HepG2 (cell line): ENCODE measurements around the gene THRB. TPM values are rescaled to one million over a fixed set of nuclear protein-coding genes. Genes with fewer than 3 reads are reported as not detected.

Experiments used
- ATAC-seq: fragments of 200-7000 bp; cut with Tn5 transposase; 3 replicates; pipeline ENCODE4 v1.9.1; 2020; ENCODE audit warnings: mild to moderate bottlenecking, moderate library complexity
- BruUV-seq: library from RNA; stranded (reverse); fragments of 400-500 nt; replicated peaks from 2 replicates; lab custom pipeline; 2021; lab: Mats Ljungman, UMichigan
- CTCF ChIA-PET: fragments of 300-600 bp; formaldehyde crosslinking; extraction: SDS; loops from one replicate; lab custom pipeline; 2021; ENCODE audit warnings: low total read pairs, inconsistent platforms, low intra/inter-chr PET ratio; lab: Yijun Ruan, JAX
- POLR2A ChIA-PET: fragments of 350-600 bp; sonication (Branson Sonifier 250); formaldehyde crosslinking; loops from one replicate; lab custom pipeline; 2020; ENCODE audit warnings: antibody characterized with exemption, inconsistent platforms; lab: Yijun Ruan, JAX
- DNase-seq: peaks from one replicate; pipeline ENCODE4 v3.0.0-alpha.2; 2015; ENCODE audit warnings: low spot score
- FAIRE-seq: peaks from 3 replicates; lab custom pipeline; 2011; peaks lifted over from hg19 to GRCh38; lab: Jason Lieb, UNC
- H2AFZ ChIP-seq: one replicate; pipeline ENCODE4 v1.6.1; 2011; ENCODE audit warnings: low read length, inconsistent platforms
- H3K27ac ChIP-seq: fragments of 300-600 bp; 3 replicates; pipeline ENCODE4 v1.8.0; 2011; ENCODE audit warnings: mixed run types, mild to moderate bottlenecking, mixed read lengths, low read length, inconsistent platforms; ENCODE audit not compliant: insufficient read depth; ENCODE audit errors: extremely low read length
- H3K27me3 ChIP-seq, 2 experiments: fragments of 200-600 bp in 1 of 2; 2 replicates in 1 of 2; 3 replicates in 1 of 2; pipeline versions ENCODE4 v1.6.0 to v1.8.0; 2011; ENCODE audit warnings: low read length in 2 of 2, mild to moderate bottlenecking in 2 of 2, moderate library complexity in 2 of 2, inconsistent platforms in 1 of 2; ENCODE audit not compliant: insufficient read depth in 2 of 2, control insufficient read depth in 1 of 2
- H3K36me3 ChIP-seq, 2 experiments: fragments of 200-600 bp in 1 of 2; replicated peaks in 1 of 2; 2 replicates in 1 of 2; 3 replicates in 1 of 2; pipeline versions ENCODE4 v1.5.1 to v1.8.0; 2011; ENCODE audit warnings: low read length in 2 of 2, inconsistent platforms in 1 of 2; ENCODE audit not compliant: insufficient read depth in 2 of 2, control insufficient read depth in 1 of 2
- H3K4me1 ChIP-seq: 2 replicates; pipeline ENCODE4 v1.5.1; 2012; ENCODE audit warnings: low read length, inconsistent platforms; ENCODE audit not compliant: insufficient read depth
- H3K4me2 ChIP-seq: 2 replicates; pipeline ENCODE4 v1.6.0; 2011; ENCODE audit warnings: low read depth, low read length, inconsistent platforms
- H3K4me3 ChIP-seq, 3 experiments: fragments of 200-600 bp in 1 of 3; sonication (generic), shearing (Covaris generic) in 1 of 3; replicated peaks in 1 of 3; 2 replicates each; pipeline ENCODE4 v1.5.1; 2011 to 2016; ENCODE audit warnings: low read length in 3 of 3, inconsistent platforms in 2 of 3, low read depth in 2 of 3, mild to moderate bottlenecking in 2 of 3, control low read depth in 1 of 3, mixed read lengths in 1 of 3; ENCODE audit not compliant: insufficient read depth in 1 of 3
- H3K79me2 ChIP-seq: one replicate; pipeline ENCODE4 v1.6.1; 2011; ENCODE audit warnings: low read length, inconsistent platforms; ENCODE audit not compliant: insufficient read depth
- H3K9ac ChIP-seq: 2 replicates; pipeline ENCODE4 v1.6.0; 2011; ENCODE audit warnings: mild to moderate bottlenecking, low read depth, low read length, inconsistent platforms; ENCODE audit not compliant: insufficient read depth
- H3K9me3 ChIP-seq: 2 replicates; pipeline ENCODE4 v1.5.1; 2012; ENCODE audit warnings: mild to moderate bottlenecking, low read length
- H4K20me1 ChIP-seq: 2 replicates; pipeline ENCODE4 v1.6.0; 2011; ENCODE audit warnings: inconsistent platforms, mild to moderate bottlenecking, low read length, moderate library complexity; ENCODE audit not compliant: insufficient read depth
- ARID4A ChIP-seq: sonication (generic); formaldehyde crosslinking; IDR thresholded peaks from 2 replicates; pipeline ENCODE4 v1.5.0; 2020; ENCODE audit warnings: mild to moderate bottlenecking, missing genetic modification reagents, borderline replicate concordance
- ATM ChIP-seq: fragments of 450-650 bp; IDR thresholded peaks from 2 replicates; pipeline ENCODE4 v1.7.1; 2017; ENCODE audit warnings: mild to moderate bottlenecking, borderline replicate concordance
- CTCF ChIP-seq: sonication (generic); formaldehyde crosslinking; IDR thresholded peaks from 2 replicates; pipeline ENCODE4 v1.5.0; 2020; ENCODE audit warnings: mild to moderate bottlenecking, missing genetic modification reagents, moderate library complexity
- DPF2 ChIP-seq: sonication (generic); formaldehyde crosslinking; IDR thresholded peaks from 2 replicates; pipeline ENCODE4 v1.4.0; 2020; ENCODE audit warnings: mild to moderate bottlenecking, low read depth, missing genetic modification reagents, borderline replicate concordance
- HNRNPLL ChIP-seq: fragments of 200-400 bp; formaldehyde crosslinking; IDR thresholded peaks from 2 replicates; pipeline ENCODE4 v1.6.1; 2017; ENCODE audit warnings: mild to moderate bottlenecking, low read depth, low read length; ENCODE audit not compliant: poor library complexity, severe bottlenecking
- MXD1 ChIP-seq: sonication (generic); formaldehyde crosslinking; IDR thresholded peaks from 2 replicates; pipeline ENCODE4 v1.4.0; 2020; ENCODE audit warnings: mild to moderate bottlenecking, missing genetic modification reagents
- NFE2L1 ChIP-seq: sonication (generic); formaldehyde crosslinking; IDR thresholded peaks from 2 replicates; pipeline ENCODE4 v1.4.0; 2020; ENCODE audit warnings: missing genetic modification reagents, mild to moderate bottlenecking, borderline replicate concordance
- NRL ChIP-seq: sonication (generic); formaldehyde crosslinking; IDR thresholded peaks from 2 replicates; pipeline ENCODE4 v1.5.0; 2020; ENCODE audit warnings: missing genetic modification reagents, mild to moderate bottlenecking, moderate library complexity, borderline replicate concordance
- PCBP2 ChIP-seq: fragments of 200-400 bp; formaldehyde crosslinking; optimal IDR thresholded peaks from 2 replicates; pipeline ENCODE3; 2018; ENCODE audit warnings: low read length, low read depth; ENCODE audit not compliant: poor library complexity, severe bottlenecking
- SNRNP70 ChIP-seq: fragments of 200-400 bp; formaldehyde crosslinking; IDR thresholded peaks from 2 replicates; pipeline ENCODE4 v1.6.1; 2017; ENCODE audit warnings: mild to moderate bottlenecking, low read depth, low read length, moderate library complexity
- ZBTB8A ChIP-seq: sonication (generic); formaldehyde crosslinking; IDR thresholded peaks from 2 replicates; pipeline ENCODE4 v1.4.0; 2020; ENCODE audit warnings: mild to moderate bottlenecking, low read depth, missing genetic modification reagents, borderline replicate concordance
- ZNF34 ChIP-seq: sonication (generic); formaldehyde crosslinking; IDR thresholded peaks from 2 replicates; pipeline ENCODE4 v1.4.0; 2020; ENCODE audit warnings: mild to moderate bottlenecking, missing genetic modification reagents, borderline replicate concordance
- ZNF431 ChIP-seq: sonication (generic); formaldehyde crosslinking; IDR thresholded peaks from 2 replicates; pipeline ENCODE4 v1.9.0; 2022; ENCODE audit warnings: missing genetic modification reagents, low read depth, mild to moderate bottlenecking, borderline replicate concordance
- ZNF556 ChIP-seq: sonication (generic); formaldehyde crosslinking; IDR thresholded peaks from 2 replicates; pipeline ENCODE4 v1.4.0; 2020; ENCODE audit warnings: mild to moderate bottlenecking, missing genetic modification reagents, borderline replicate concordance
- ZNF572 ChIP-seq: sonication (generic); formaldehyde crosslinking; IDR thresholded peaks from 2 replicates; pipeline ENCODE4 v1.5.1; 2020; ENCODE audit warnings: mild to moderate bottlenecking, missing genetic modification reagents
- ZNF788 ChIP-seq: sonication (generic); formaldehyde crosslinking; IDR thresholded peaks from 2 replicates; pipeline ENCODE4 v1.5.0; 2020; ENCODE audit warnings: mild to moderate bottlenecking, missing genetic modification reagents, borderline replicate concordance
- WGBS: methylation state at CpG from one replicate; pipeline ENCODE4 v1.1.6; 2017; ENCODE audit warnings: low lambda C conversion rate; 5-methylcytosine and 5-hydroxymethylcytosine counted together
- in situ Hi-C: cut with HindIII; loops from 2 replicates; pipeline ENCODE4 v1.10.0; 2017; ENCODE audit warnings: low pct_unique_long_range_greater_than_20kb; ENCODE audit not compliant: extremely low pct_ligation_motif_present
- intact Hi-C: fragments of 100-400 bp; cut with micrococcal nuclease; formaldehyde crosslinking; loops from one replicate; pipeline ENCODE4 v1.10.0; 2022; ENCODE audit not compliant: unreplicated experiment
- polyA plus RNA-seq, 8 experiments: library from polyadenylated mRNA; depleted of rRNA in 3 of 8; stranded (reverse) in 7 of 8; unstranded in 1 of 8; fragments of >200 nt; fragmentation: Illumina TruSeq in 4 of 8; extraction: Trizol in 4 of 8; gene quantifications; 2 replicates each; pipeline versions ENCODE4 v1.2.1 to v1.2.3, GENCODE V29; 2011 to 2016; ENCODE audit warnings: low read depth in 4 of 8, missing spikeins in 1 of 8, mixed read lengths in 1 of 8; ENCODE audit not compliant: insufficient read depth in 1 of 8
- total RNA-seq, 5 experiments: library from RNA; depleted of rRNA; stranded (reverse); fragments of >200 nt; fragmentation: Illumina TruSeq; extraction: Trizol; gene quantifications; 2 replicates each; pipeline ENCODE4 v1.2.3, GENCODE V29; 2016; ENCODE audit warnings: low read depth in 1 of 5

Gene THRB
- total and polyA plus RNA-seq, 2 of the 13 experiments (the other 11 are each of a cell fraction or from before 2014, with no cell fraction given): 4.7 to 22.7 TPM

- ATAC-seq: peak; percentile 72
- Histone ChIP-seq H3K9me3 (no peaks in the 10 kb centered on the region), H3K4me1 (peaks cover 65% of the 10 kb centered on the region), H3K4me2 (peak overlapping the region; percentile 87), H2AFZ (no peak overlapping the region), H3K79me2 (peaks cover 16% of the 10 kb centered on the region), H3K27me3 (no peaks in the 10 kb centered on the region; a peak in 1 of 5 replicates), H3K4me3 (peak overlapping the region; percentile 82 to 93 (median 85)), H3K9ac (peak overlapping the region; percentile 87), H3K36me3 (no peaks in the 10 kb centered on the region), H3K27ac (peak overlapping the region; percentile 92), H4K20me1 (no peaks in the 10 kb centered on the region)
- BruUV-seq: TSS peak; percentile 58
- CTCF ChIA-PET: no interaction called here
- intact Hi-C loops (loop anchor here (1.0 to 10.0 kb wide), 5 partner anchors 25 to 161 kb away; no protein-coding TSS in a partner anchor), in situ Hi-C loops (no loop called here)
- no peak for FAIRE-seq
- peak; percentile 36 for DNase-seq
- POLR2A ChIA-PET: interaction anchor here (0.9 to 3.2 kb wide), 6 partner anchors 16 to 146 kb away, joined by 3 to 29 read pairs (median 4); partner anchors contain the start of gene THRB
- no CpG with 5 or more reads among the region's 79 CpGs for WGBS
- TF ChIP-seq ZNF572 (CRISPR knock-in tag): no peak
- no peak; the same call in 1 of the 2 replicates for TF ChIP-seq DPF2 (CRISPR knock-in tag)
- TF ChIP-seq ZBTB8A (CRISPR knock-in tag): no peak
- TF ChIP-seq ARID4A (CRISPR knock-in tag): no peak; the same call in 1 of the 2 replicates
- no peak for TF ChIP-seq SNRNP70
- no peak for TF ChIP-seq ZNF431 (CRISPR knock-in tag)
- TF ChIP-seq NFE2L1: no peak
- TF ChIP-seq PCBP2: no peak
- peak; percentile 34 for TF ChIP-seq CTCF (CRISPR knock-in tag)
- TF ChIP-seq ZNF788 (CRISPR knock-in tag): peak; percentile 49; the same call in 1 of the 2 replicates
- 0 out of 2 replicates have a peak, but pooled peaks have one; percentile 46 for TF ChIP-seq MXD1 (CRISPR knock-in tag)
- TF ChIP-seq NRL (CRISPR knock-in tag): peak; percentile 38; the same call in 1 of the 2 replicates
- TF ChIP-seq ZNF556: peak; percentile 52; the same call in 1 of the 2 replicates
- TF ChIP-seq HNRNPLL: peak; percentile 67
- TF ChIP-seq ZNF34 (CRISPR knock-in tag): no peak
- TF ChIP-seq ATM: no peak
Measured at GRCh38 chr3:24521420-24522145, 26.9 kb upstream of the THRB start.
